ENCODE measurements around the gene CD93.

Gene CD93

GRCh38 chr20:23061262-23061661, 24.9 kb downstream of the CD93 start:
- DNase-seq (ENCODE audit: low read depth) = no peak

GRCh38 chr20:23060629-23061028, 25.5 kb downstream of the CD93 start:
- no peak for DNase-seq (ENCODE audit: low read depth)

- no peak for DNase-seq (ENCODE audit: low read depth)
Measured at GRCh38 chr20:23059846-23060245, 26.3 kb downstream of the CD93 start.

- DNase-seq (ENCODE audit: low read depth) = no peak
Measured at GRCh38 chr20:23059001-23059400, 27.1 kb downstream of the CD93 start.

- no peak for DNase-seq (ENCODE audit: low read depth)
Measured at GRCh38 chr20:23058240-23058639, 27.9 kb downstream of the CD93 start.

- no peak for DNase-seq (ENCODE audit: low read depth)
Measured at GRCh38 chr20:23052904-23053303, 33.2 kb downstream of the CD93 start.

- DNase-seq (ENCODE audit: low read depth) = peak; percentile 65
Measured at GRCh38 chr20:23050847-23051627, 35.1 kb downstream of the CD93 start.

GRCh38 chr20:23050076-23050838, 35.9 kb downstream of the CD93 start:
- no peak for DNase-seq (ENCODE audit: low read depth)

GRCh38 chr20:23049201-23050075, 36.7 kb downstream of the CD93 start, which contains the start of gene THBD:
Gene THBD, minus strand, starts transcription at chr20:23049672. Its CDS starts 168 bp downstream, at chr20:23049504.
- peak; percentile 39 for DNase-seq (ENCODE audit: low read depth)

GRCh38 chr20:23048283-23049200, 37.6 kb downstream of the CD93 start:
- DNase-seq (ENCODE audit: low read depth) = no peak

- no peak for DNase-seq (ENCODE audit: low read depth)
Measured at GRCh38 chr20:23047738-23048214, 38.3 kb downstream of the CD93 start.

- no peak for DNase-seq (ENCODE audit: low read depth)
Measured at GRCh38 chr20:23047001-23047737, 39.0 kb downstream of the CD93 start.

- no peak for DNase-seq (ENCODE audit: low read depth)
Measured at GRCh38 chr20:23046431-23046830, 39.7 kb downstream of the CD93 start.

GRCh38 chr20:23043376-23043775, 42.7 kb downstream of the CD93 start:
- DNase-seq (ENCODE audit: low read depth) = no peak

GRCh38 chr20:23042270-23042669, 43.9 kb downstream of the CD93 start:
- no peak for DNase-seq (ENCODE audit: low read depth)

GRCh38 chr20:23039885-23040508, 46.1 kb downstream of the CD93 start:
- DNase-seq (ENCODE audit: low read depth) = no peak

GRCh38 chr20:23039136-23039875, 46.8 kb downstream of the CD93 start:
- no peak for DNase-seq (ENCODE audit: low read depth)

GRCh38 chr20:23037017-23037481, 49.1 kb downstream of the CD93 start:
- no peak for DNase-seq (ENCODE audit: low read depth)

- no peak for DNase-seq (ENCODE audit: low read depth)
Measured at GRCh38 chr20:23036371-23036770, 49.8 kb downstream of the CD93 start.

All from stromal cell of bone marrow (primary cell).